HG03571 (cell line): ENCODE measurements around the gene COL12A1.

ENCODE experiments used
- ATAC-seq: cut with Tn5 transposase; IDR thresholded peaks from one replicate; pipeline ENCODE4 v1.9.1; 2021; ENCODE audit not compliant: unreplicated experiment

The COL12A1 gene

DNA sequence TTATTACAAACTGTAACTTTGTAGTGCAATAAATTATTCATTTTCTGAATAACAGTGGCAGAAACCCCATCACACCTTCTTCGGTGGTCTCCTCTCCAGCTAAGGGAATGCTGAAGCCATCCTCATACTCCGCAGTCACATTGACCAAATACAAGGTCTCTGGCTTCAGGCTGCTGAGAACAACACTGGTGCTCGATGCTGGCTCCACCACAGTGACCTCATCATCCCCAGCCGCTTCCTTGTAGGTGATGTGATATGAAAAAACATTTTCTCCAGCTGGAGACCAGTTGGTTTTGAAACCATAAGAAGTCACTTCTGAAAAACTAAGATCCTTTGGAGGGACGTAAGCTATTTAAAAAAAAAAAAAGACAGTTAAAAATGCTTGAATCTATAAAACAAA, 25.0 kb downstream of the COL12A1 start:
- no peak for ATAC-seq

DNA sequence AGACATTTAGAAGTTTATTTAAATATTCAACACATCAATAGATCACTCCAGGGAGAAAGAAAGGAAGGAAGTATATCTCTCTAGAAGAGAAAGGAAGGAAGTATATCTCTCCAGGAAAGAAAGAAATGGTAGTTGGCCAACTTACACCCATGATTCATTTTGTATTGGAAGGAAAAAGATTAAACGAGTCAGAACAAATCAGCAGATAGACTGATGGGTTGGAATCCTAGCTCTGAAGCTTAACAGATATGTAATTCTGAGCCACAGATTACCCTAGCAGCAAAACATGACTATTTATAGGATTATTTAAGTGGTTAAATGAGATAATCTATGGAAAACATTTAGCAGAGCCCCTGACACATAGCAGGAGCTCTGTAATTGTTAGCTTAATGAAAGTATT, 27.1 kb downstream of the COL12A1 start:
- no peak for ATAC-seq

DNA sequence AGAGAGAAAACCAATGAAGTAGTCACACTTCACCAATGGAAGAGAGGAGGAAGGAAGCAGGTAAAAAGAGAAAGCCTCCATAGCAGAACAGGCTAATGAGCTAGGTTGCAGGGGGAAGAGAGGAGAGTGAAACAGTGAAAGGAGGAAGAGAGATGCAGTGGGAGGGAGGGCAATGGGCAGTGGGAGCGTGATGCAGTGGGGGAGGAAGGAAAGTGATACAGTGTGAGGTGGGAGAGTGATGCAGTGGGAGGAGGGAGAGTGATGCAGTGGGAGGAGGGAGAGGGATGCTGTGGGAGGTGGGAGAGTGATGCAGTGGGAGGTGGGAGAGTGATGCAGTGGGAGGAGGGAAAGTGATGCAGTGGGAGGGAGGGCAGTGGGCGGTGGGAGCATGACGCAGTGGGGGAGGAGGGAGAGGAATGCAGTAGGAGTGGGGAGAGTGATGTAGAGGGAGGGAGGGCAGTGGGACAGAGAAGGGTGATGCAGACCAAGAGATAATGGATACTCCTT, 29.7 kb downstream of the COL12A1 start:
- no peak for ATAC-seq

DNA sequence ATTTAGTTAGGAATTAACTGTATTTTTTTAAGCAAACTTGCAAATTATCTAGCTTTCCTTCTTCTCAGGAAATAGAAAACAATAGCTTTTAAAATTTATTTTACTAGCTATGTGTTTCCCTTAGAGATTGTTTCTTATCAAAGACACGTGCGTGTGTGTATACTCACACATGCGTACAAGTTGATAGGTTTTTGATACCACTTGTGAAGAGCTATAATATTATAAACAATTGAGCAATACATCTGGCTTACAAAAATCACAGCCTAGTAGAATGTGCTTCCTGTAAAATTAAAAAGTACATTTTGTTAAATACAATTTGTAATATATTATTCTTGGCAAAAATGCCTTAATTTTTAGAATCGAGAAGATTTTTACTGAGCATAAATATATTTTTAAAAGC, 33.9 kb downstream of the COL12A1 start:
- no peak for ATAC-seq

DNA sequence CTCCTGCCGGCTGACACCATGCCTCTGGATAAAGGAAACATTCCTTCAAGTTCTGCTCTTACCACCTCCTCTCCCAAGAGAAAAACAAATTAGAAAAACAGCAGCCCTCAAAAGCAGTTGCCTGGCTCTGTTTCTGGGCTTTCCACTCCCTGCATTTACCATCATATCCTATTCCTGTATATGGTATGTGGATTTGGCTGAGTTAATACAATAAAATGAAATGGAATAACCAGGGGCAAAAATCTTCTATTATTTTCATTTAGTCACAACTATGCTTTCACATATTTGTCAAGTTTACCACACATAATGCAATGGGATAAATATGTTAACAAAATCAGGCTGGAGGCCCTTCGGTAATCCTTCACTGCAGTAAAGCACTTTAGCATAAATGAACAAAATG, 34.3 kb downstream of the COL12A1 start:
- no peak for ATAC-seq

DNA sequence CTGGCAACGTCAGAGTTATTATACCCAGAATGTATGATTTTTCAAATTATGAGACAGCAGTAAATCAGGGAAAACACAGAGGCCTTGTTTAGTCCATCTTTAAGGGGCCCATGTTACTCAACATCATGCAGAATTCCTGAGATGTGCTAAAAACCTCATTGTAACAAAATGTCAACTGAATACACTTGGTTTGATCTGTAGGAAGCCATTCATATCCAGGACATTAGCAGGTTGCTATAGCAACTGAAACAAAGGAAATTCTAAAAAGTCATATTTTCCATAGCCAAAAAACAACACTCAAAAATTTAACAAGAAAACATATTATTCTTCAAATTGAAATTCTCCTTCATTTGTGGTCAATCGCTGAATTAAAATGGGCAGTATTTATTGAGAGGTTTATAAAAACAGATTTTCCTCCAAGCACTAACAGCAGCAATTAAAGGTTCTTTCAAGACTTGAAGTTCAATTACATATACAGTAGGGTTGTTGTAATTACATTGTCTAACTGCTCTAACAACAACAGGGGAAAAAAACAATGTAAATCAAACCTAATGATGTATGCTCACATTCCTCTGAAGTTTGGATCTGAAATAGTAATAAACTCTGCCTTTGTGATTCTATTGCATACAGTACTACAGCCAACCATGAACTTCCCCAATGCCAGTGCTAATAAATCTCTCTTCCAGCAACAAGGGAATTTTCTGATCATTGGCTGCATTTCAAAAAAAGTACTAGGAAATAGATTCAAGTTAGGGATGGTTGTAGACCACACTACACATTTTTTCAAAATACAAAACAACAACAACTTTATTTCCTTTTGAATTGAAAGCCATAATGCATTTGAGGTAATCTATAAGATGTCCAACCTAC, 34.9 kb downstream of the COL12A1 start:
- no peak for ATAC-seq

DNA sequence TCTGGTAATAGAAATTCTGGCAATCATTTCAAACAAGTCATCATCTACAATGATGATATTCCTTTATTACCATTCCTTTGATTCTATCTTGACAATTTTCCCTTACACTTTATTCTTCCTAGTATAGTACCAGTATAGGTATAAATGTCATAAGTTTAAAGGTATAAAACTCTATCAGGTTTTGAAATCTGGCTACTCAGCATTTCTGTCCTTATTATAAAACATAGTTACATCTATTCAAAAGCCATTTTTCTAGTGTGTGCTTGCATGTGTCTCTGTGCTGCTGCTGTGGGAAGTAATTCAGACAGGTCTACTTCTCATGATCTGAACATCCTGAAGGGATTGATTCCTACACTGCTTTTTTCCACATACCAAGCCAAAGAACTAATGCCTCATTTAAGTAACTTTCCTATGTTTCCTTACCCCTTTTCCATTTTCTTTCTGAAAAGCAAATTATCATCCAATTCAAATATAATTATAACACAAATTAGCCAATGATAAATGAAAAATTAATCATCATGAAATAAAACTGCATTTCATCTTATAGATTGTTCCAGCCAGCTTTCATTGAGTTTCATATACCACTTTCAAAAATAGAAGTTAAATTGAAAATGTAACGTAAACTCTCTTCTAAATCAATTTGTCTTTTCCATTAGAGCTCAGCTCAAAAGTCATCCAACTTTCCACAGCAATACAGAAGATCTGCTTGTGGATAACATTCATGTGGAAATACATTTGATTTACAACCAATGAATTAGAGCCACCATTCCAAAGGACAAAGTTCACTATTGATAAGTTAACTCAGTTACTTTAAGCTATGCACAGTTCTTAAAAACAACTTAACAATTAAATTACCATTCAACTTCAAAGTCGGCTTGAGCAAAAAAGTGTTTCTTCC, 35.9 kb downstream of the COL12A1 start:
- ATAC-seq: no peak

DNA sequence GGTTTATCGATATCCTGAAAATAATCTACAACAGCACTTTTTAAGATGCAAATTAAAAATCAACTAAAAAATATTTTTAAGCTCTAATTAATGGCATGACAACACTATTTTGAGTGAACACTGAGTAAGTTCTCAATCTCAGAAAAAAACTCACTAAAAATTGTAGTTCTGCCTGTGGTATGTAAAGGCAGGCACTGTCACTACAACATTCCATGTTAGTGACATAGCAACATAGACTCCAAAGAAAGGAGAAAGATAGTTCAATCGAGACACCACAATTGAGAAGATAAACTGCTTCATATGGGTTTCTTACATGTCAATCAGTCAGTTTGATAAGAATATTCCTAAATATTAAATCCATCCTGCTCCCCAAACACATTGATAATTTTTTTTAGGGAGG, 38.0 kb downstream of the COL12A1 start:
- no peak for ATAC-seq

DNA sequence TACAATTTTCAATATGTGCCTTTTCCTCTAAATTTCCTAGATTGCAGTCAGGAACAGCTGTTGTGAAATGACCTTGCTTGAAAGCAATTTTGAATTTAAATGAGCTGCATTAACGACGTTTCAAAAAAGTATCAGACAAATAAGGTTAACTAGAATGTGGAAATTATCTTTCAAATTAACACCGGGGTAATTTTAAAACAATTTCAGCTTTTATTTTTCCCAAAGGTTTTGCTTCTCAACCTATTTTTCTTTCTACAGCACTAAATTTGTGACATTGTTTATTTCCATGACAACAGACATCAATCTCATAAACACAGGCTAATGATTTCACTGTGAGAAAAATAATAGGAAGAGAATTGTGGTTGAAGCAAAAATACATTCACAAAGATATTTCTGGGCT, 38.5 kb downstream of the COL12A1 start:
- no peak for ATAC-seq

DNA sequence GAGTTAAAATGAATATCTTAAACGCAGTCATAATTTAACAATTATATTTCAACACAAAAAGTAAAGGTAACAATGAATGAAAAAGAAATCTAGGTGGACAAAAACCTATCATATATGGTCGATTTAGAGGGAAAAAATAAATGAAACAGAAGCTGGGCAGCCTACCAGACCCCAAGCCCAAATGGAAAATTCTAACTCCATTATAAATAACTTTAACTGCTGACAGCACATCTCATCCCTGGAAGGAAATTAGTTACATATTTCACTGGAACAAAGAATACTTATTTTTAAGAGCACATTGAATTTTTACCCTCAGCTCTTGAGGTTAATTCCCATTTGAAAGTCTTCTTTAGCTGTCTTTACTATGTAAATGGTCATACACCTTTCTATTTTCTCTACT, 39.1 kb downstream of the COL12A1 start:
- no peak for ATAC-seq

DNA sequence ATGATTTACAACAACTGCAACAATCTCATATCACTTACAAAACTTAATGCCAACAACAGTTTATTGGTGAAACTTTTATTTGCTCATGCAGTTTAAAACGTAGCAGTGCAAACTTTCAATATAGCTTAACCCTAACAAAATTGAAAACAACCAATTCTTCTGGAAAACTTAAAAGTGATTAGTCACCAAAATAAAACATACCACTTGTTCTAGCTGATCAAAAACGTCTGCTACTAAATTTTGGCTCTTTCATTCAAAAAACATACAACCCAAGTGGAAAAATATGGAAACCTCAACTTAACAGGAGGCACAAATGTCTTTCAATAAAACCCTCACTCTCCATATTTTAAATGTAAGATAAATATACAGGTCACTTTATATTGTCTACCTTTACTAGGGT, 39.6 kb downstream of the COL12A1 start:
- no peak for ATAC-seq

DNA sequence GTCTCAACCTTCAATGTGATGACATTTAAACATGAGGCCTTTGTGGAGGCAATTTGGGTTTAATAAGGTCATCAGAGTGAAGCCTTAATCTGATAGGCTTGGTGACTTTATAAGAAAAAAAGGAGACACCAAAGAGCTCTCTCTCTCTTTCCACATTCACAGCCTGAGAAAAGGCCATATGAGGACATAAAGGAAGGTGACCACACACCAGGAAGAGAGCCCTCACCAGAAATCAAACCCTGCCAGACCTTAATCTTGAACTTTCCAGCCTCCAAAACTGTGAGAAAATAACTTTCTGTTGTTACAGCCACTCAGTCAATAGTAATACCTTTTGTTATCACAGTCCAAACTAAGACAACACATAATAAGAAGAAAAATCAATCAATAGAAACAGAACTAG, 47.7 kb downstream of the COL12A1 start:
- no peak for ATAC-seq

DNA sequence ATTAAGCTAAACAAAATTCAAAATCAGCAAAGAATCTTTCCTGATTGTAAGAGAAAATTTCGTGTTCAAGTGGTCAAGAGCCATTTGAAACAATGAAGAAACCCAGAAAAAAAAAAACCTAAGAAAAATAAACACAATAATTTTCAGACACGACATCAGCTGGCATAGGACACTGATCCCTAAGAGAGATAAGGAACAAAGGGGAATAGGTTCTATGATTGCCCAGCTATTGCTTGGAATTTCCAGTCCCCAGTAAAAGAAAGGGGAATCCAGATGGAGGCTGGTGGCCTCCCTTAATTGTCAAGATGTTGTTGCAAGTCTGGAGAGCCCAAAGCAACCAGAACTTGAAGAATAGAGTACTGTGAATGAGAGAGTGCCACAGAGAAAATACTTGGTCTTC, 48.5 kb downstream of the COL12A1 start:
- no peak for ATAC-seq

DNA sequence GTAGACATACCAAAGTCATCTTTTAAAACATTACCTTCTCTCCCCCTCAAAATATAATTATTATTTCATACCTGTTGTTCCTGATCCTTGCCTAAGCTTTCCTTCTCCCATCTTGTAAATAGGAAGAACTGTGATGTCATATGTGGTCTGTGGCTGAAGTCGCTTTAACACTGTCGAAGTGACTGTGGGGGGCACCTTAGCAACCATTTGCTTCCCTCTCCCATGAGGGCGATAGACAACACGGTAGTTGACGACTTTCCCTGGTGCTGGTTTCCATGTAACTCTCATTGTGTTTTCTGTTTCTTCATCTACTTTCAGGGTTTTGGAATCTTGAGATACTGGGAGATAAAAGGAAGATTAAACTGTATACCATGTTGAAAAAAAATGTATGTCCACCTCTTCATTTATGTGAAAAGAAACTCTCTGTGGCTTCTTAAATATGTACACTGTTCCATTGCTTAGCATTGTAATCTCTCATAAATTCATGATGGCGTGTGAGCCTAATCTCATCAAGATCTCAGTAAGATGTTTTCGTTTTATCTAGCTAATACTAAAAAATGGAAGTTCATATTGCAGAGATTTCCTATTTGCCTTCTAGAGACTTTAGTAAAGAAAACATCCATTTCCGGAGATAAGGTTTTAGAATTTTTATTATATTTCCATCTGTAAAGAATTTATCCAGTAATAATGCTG, 49.5 kb downstream of the COL12A1 start:
- ATAC-seq: no peak

DNA sequence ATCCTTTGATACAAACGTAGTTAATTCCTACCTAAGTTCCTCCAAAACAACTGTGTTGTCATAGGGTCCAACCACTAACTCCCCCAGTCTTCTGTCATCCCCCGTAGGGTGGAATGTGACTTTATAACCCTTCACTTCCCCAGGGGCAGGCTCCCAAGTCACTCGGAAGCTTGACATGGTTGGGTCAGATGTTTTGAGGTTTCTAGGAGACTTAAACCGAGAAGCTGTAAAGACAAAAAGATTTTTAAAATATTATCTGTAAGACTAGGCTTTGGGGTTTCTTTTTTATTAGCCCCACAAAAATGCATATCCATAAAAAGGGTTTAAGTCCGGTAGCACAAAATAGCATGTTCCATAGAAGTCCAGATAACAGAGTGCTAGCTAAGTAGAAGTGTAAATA, 50.2 kb downstream of the COL12A1 start:
- no peak for ATAC-seq

DNA sequence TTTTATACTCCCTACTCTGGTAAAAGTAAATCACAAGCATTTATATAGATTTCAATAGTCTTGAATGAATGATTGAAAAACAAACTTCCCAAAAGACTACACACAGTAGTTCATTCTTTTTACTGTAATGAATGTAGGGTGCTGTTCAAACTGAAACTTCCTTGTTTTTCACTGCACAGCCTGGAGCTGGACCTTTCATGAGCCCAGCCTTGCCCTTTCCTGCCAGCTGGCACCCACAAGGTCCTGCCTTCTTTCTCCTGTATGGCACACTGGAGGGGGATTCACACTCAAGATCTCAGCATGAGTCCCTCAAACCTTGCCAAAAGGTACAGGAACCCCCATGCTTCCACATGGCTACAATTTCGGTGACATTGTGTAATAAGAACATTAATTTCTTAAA, 50.9 kb downstream of the COL12A1 start:
- no peak for ATAC-seq

DNA sequence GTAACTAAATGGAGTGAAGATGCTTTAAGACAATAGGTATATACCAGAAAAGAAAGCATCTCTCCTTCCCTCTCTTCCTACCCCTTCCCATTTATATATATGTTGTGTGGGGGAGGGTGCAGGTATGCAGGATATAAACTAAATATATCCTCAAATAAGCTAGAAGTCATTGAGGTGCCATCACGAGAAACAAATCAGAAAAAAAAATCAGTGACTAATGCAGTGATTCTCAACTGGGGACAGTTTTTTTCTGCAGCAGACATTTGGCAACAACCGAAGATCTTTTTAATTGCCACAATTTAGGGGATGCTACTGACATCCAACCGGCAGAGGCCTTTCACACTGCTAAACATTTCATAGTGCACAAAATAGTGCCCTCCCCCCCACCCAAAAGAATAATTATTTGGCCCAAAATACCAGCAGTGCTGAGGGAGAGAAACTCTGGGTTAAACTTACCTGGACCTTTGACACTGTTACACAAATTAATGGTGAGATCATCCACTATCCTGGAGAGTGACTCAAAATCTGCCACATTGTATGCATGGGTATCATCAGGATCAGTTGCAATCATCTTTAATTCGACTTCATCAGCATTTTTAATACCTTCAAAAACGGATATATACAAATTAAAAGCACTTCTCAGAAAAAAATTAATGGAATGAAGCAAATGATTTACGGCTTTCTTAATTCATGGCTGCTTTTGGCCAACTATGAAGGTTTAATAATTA, 55.0 kb downstream of the COL12A1 start:
- no peak for ATAC-seq

DNA sequence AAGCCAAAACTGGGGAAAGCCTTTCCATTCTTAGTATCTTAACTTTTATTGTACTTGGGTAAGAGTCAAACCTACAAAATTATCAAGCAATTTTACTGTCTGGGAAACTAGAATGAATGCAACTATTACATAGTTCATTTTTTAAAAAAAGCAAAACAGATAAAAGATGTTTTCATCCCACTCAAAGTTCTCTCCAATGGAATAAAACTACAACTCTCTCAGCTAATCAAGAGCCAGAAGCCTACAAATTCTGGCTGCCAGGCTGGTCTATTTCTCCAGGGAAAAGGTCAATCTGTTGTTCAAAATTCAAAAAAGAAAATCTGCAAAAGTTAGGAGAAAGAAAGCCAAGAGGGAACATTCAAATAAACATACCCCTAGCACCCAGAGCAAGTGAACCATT, 56.2 kb downstream of the COL12A1 start:
- no peak for ATAC-seq

DNA sequence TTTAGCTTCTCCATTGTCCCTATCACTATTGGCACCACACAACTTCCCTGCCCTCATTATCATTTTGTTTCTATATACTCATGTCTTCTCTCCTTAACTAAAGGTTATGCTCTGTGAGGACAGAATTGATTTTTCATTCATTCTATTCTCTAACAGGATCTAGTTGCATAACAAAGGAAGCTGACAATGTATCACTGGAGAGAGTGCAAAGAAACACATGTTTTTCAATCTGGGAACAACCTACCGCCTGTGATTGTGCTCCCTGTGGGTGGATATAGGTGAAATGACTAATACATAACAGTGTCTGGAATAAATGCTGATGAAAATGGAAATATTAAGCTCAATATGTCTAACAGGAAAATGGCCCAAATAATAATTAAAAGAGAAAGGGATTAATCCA, 56.6 kb downstream of the COL12A1 start:
- no peak for ATAC-seq

DNA sequence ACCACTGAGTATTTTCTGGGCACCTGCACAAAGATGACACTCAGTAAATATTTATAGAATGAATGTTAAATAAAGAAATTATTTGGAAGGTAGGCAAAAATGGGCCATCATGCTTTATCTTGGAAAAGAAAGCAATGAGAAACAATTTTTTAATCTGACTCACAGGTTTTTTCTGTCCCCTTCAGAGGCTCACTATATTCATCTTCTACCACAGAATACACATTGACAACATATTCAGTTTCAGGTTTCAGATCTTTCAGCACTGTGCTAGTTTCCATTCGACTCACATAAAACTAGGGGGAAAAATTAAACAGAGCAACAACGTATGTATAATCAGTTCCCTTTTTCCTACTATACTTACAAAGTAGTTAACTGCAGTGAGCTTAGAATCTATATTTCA, 58.3 kb downstream of the COL12A1 start:
- ATAC-seq: peak; percentile 73

DNA sequence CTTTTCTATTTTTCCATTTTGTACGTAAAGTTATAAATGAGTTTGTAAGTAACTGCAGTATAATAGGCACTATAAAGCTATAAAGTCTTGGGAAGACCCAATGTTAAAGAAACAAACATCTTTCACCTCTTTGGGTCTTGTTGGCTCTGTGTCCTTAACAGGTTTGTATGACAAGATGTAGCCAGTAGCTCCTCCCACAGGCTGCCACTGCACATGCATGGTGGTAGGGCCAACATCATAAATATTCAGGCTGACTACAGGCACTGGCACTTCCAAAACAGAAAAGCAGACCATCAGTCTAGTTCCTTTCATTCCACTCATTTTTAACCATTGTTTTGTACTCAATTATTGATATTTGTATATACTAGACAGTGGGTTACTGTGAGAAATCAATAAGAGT, 59.9 kb downstream of the COL12A1 start:
- ATAC-seq: no peak
